AG04450 (cell line): ENCODE data around the gene MYF6. TPM values are rescaled to one million over a fixed set of nuclear protein-coding genes. Genes with fewer than 3 reads are reported as not detected.

Source experiments
- CTCF ChIA-PET: fragments of 300-600, 350-600 bp; formaldehyde crosslinking; extraction: SDS; loops from one replicate; lab custom pipeline; 2022; ENCODE audit warnings: antibody characterized with exemption, inconsistent platforms; lab: Charles Lee
- POLR2A ChIA-PET: fragments of 350-600 bp; formaldehyde crosslinking; extraction: SDS; loops from one replicate; lab custom pipeline; 2021; ENCODE audit warnings: antibody characterized with exemption, inconsistent platforms; lab: Yijun Ruan, JAX
- DNase-seq: peaks from one replicate; pipeline ENCODE4 v3.0.0-alpha.2; 2011; ENCODE audit warnings: low read depth, low spot score
- H3K27ac ChIP-seq: one replicate; pipeline ENCODE4 v1.5.1; 2012; ENCODE audit warnings: low read depth, low read length, control low read depth
- H3K27me3 ChIP-seq: one replicate; pipeline ENCODE4 v1.6.0; 2012; ENCODE audit warnings: low read length; ENCODE audit not compliant: control insufficient read depth, insufficient read depth
- H3K4me3 ChIP-seq: 2 replicates; pipeline ENCODE4 v1.5.1; 2011; ENCODE audit warnings: mild to moderate bottlenecking, low read depth, low read length, control low read depth
- H3K9me3 ChIP-seq: 2 replicates; pipeline ENCODE4 v1.5.1; 2012; ENCODE audit warnings: low read length; ENCODE audit not compliant: control insufficient read depth, insufficient read depth
- CTCF ChIP-seq: IDR thresholded peaks from 2 replicates; pipeline ENCODE4 v1.5.1; 2011; ENCODE audit warnings: low read depth, low read length, control low read depth, inconsistent platforms
- polyA plus RNA-seq: library from polyadenylated mRNA; depleted of rRNA; stranded (reverse); fragments of >200 nt; gene quantifications from 2 replicates; pipeline ENCODE4 v1.2.3, GENCODE V29; 2011

MYF6 gene
- polyA plus RNA-seq, 1 experiment = not detected

DNA sequence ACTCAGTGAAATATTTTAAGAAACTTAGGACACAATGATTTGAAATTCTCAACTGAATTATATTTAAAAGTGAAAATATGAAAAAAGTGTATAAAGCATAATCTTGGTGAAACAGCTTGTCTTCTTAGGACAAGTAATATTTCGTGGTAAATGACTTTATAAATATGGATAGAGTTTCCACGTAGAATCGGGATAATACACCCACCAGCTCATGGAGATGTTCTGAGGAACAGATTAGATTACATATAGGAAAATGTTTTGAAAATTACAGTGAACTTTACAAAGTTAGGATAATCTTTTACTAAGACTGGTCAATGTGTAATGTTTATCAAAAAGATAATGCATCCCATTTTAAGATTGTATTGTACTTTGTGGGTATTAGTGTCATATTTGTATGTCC is 25.6 kb upstream of the MYF6 start:
- POLR2A ChIA-PET = no interaction called here
- TF ChIP-seq CTCF = no peak
- Histone ChIP-seq H3K4me3 (no peak overlapping the region), H3K9me3 (no peaks in the 10 kb centered on the region), H3K27me3 (no peaks in the 10 kb centered on the region), H3K27ac (no peak overlapping the region)
- DNase-seq = no peak
- CTCF ChIA-PET = no interaction called here

GRCh38 chr12:80684077-80684495 is 23.3 kb upstream of the MYF6 start:
- no peak for DNase-seq
- TF ChIP-seq CTCF = no peak
- no peaks in the 10 kb centered on the region for H3K27me3 ChIP-seq
- no peak overlapping the region for H3K27ac ChIP-seq
- POLR2A ChIA-PET = no interaction called here
- H3K9me3 ChIP-seq = no peaks in the 10 kb centered on the region
- CTCF ChIA-PET = no interaction called here
- H3K4me3 ChIP-seq = no peak overlapping the region

DNA sequence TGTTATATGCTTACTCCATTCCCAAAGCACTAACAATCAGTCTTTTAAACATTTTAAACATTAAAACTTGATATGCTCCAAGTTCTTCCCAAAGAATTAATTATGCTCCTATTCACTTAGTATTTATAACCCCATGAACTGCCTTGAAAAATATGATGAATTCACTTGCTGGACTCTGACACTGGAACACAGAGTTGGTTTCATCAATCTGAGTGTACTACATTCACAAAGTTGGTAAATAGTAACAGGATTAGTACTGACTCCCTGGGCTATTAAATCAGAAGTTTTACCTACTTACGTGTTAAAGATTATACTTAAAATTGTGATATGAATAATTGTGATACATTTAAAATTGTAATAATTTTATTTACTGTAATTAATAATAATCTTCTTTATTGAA is 17.3 kb upstream of the MYF6 start:
- ChIA-PET POLR2A (no interaction called here), CTCF (no interaction called here)
- no peaks in the 10 kb centered on the region for H3K27me3 ChIP-seq
- H3K4me3 ChIP-seq = no peak overlapping the region
- no peak overlapping the region for H3K27ac ChIP-seq
- DNase-seq = no peak
- H3K9me3 ChIP-seq = no peaks in the 10 kb centered on the region
- TF ChIP-seq CTCF = no peak

DNA sequence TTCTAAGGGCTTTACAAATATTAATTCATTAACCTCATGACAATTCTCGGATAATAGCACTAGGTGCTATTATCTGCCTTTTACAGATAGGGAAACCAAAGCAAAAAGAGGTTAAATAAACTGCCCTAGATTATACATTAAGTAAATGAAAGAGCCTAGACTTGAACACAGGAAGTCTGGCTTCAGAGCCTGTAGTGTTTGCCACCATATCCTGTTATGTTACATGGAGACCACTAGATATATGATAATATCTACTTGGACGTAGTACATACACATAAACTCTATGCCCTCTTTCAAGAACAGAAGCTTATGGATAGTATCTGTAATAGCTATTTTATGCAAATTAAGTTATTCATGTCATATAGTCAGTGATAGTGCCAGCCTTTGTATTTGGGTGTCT is 16.9 kb upstream of the MYF6 start:
- TF ChIP-seq CTCF = no peak
- DNase-seq = no peak
- Histone ChIP-seq H3K27ac (no peak overlapping the region), H3K9me3 (no peaks in the 10 kb centered on the region), H3K27me3 (no peaks in the 10 kb centered on the region), H3K4me3 (no peak overlapping the region)
- CTCF ChIA-PET = no interaction called here
- POLR2A ChIA-PET = no interaction called here

DNA sequence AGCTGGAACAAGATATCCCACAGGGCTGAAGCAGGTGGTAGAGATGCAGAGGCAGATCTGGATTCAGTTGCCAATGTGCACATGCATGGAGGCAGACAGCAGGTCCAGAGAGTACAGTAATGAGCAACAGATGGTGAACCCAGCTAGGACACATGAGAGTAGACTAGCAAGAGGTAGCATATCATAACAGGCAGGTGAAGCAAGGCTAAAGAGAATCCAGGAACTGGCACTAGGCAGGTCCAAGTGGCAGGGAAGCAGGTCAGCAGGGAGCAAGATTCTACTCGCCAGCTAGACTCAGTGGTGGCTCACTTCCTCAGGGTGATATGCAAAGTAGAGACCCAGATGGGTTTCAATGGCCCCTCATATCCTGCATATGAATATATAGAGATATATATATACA is 15.3 kb upstream of the MYF6 start:
- H3K4me3 ChIP-seq = no peak overlapping the region
- ChIA-PET POLR2A (no interaction called here), CTCF (no interaction called here)
- no peak for DNase-seq
- H3K27ac ChIP-seq = no peak overlapping the region
- H3K27me3 ChIP-seq = no peaks in the 10 kb centered on the region
- TF ChIP-seq CTCF = no peak
- no peaks in the 10 kb centered on the region for H3K9me3 ChIP-seq
